Anterior cingulate cortex (tissue), 58 donors: ENCODE measurements around the gene ENO2.
A peak's percentile ranks its signal among the peaks of the same experiment; 100 is the strongest.

ENCODE experiments used
- DNase-seq, 58 donors: peaks; one replicate each; lab custom pipeline; 2025; lab: John Stamatoyannopoulos, UW

Gene ENO2

GRCh38 chr12:6957741-6958608 lies 43.6 kb downstream of the ENO2 start:
- DNase-seq: no peak

GRCh38 chr12:6958609-6959057 lies 44.3 kb downstream of the ENO2 start:
- no peak for DNase-seq

- DNase-seq: peak in 2 of 58 donors; percentile 29 to 37
These were observed 44.9 kb downstream of the ENO2 start for GRCh38 chr12:6959058-6959804.

- DNase-seq: no peak
These were observed 45.6 kb downstream of the ENO2 start for GRCh38 chr12:6959805-6960592.

- DNase-seq: no peak
These were observed 46.4 kb downstream of the ENO2 start for GRCh38 chr12:6960593-6961277.

- peak in 3 of 58 donors; percentile 48 to 57 (median 56) for DNase-seq
These were observed 46.9 kb downstream of the ENO2 start for GRCh38 chr12:6961278-6961694.

GRCh38 chr12:6961695-6962284 lies 47.4 kb downstream of the ENO2 start:
- DNase-seq: peak in 3 of 58 donors; percentile 13 to 41 (median 25)

- DNase-seq: no peak
These were observed 48.1 kb downstream of the ENO2 start for GRCh38 chr12:6962285-6963015.

GRCh38 chr12:6963016-6963731 lies 48.8 kb downstream of the ENO2 start:
- no peak for DNase-seq

GRCh38 chr12:6963791-6964413 lies 49.5 kb downstream of the ENO2 start:
- no peak for DNase-seq

- no peak for DNase-seq
These were observed 50.2 kb downstream of the ENO2 start for GRCh38 chr12:6964605-6965025.

- DNase-seq: peak in 54 of 58 donors; percentile 12 to 88 (median 66)
These were observed 50.8 kb downstream of the ENO2 start for GRCh38 chr12:6965026-6965661.

- DNase-seq: no peak
These were observed 51.3 kb downstream of the ENO2 start for GRCh38 chr12:6965714-6966113.

GRCh38 chr12:6966351-6966750 lies 52.0 kb downstream of the ENO2 start:
- DNase-seq: no peak

- DNase-seq: no peak
These were observed 53.3 kb downstream of the ENO2 start for GRCh38 chr12:6967651-6968100.

- DNase-seq: no peak
These were observed 54.0 kb downstream of the ENO2 start for GRCh38 chr12:6968426-6968825.

- peak in 1 of 58 donors; percentile 58 for DNase-seq
These were observed 55.7 kb downstream of the ENO2 start for GRCh38 chr12:6970096-6970527.
